B cell (primary cell): ENCODE data around the gene IL17F. TPM values are rescaled to one million over a fixed set of nuclear protein-coding genes. Genes with fewer than 3 reads are reported as not detected.

Source experiments
- ATAC-seq: fragments of 200-7000 bp; cut with Tn5 transposase; one replicate; pipeline ENCODE4 v1.10.0; 2021; ENCODE audit warnings: low read depth, mild to moderate bottlenecking, moderate number of reproducible peaks, moderate library complexity
- CTCF ChIA-PET: fragments of 350-600 bp; sonication (Branson Sonifier 250); formaldehyde crosslinking; loops from one replicate; lab custom pipeline; 2021; ENCODE audit warnings: antibody characterized with exemption, inconsistent platforms; lab: Charles Lee
- POLR2A ChIA-PET: fragments of 350-600 bp; sonication (Branson Sonifier 250); formaldehyde crosslinking; loops from one replicate; lab custom pipeline; 2021; ENCODE audit warnings: antibody characterized with exemption; lab: Charles Lee
- DNase-seq: peaks from one replicate; pipeline ENCODE4 v3.0.0; 2013
- H2AFZ ChIP-seq: 2 replicates; pipeline ENCODE4 v1.6.1; 2012; ENCODE audit warnings: mild to moderate bottlenecking, low read depth, low read length; ENCODE audit not compliant: insufficient read depth, poor library complexity, severe bottlenecking
- H3K27ac ChIP-seq, 2 donors: 1 replicate in 1 of 2; 2 replicates in 1 of 2; pipeline ENCODE4 v1.5.1; 2012 to 2013; ENCODE audit warnings: low read length in 2 of 2, mild to moderate bottlenecking in 2 of 2, moderate library complexity in 1 of 2
- H3K27me3 ChIP-seq, 4 experiments: fragments of 200-600 bp in 1 of 4; sonication (generic) in 1 of 4; replicated peaks in 1 of 4; 1 replicate in 2 of 4; 2 replicates in 2 of 4; pipeline versions ENCODE4 v1.6.1 to v1.7.0; 2013 to 2016; ENCODE audit warnings: low read length in 3 of 4, mild to moderate bottlenecking in 2 of 4, mixed read lengths in 1 of 4, moderate library complexity in 1 of 4; ENCODE audit not compliant: insufficient read depth in 4 of 4, control insufficient read depth in 3 of 4; ENCODE audit errors: control extremely low read depth in 1 of 4
- H3K36me3 ChIP-seq, 2 experiments: replicated peaks in 1 of 2; 1 replicate in 1 of 2; 2 replicates in 1 of 2; pipeline versions ENCODE4 v1.6.1 to v1.7.1; 2013; ENCODE audit warnings: low read length in 1 of 2; ENCODE audit not compliant: insufficient read depth in 2 of 2, control insufficient read depth in 1 of 2; ENCODE audit errors: control extremely low read depth in 1 of 2, extremely low read depth in 1 of 2
- H3K4me1 ChIP-seq, 2 donors: fragments of 200-600 bp in 1 of 2; sonication (generic) in 1 of 2; 1 replicate in 1 of 2; 2 replicates in 1 of 2; pipeline versions ENCODE4 v1.5.1 to v1.6.1; 2013 to 2017; ENCODE audit warnings: low read length in 2 of 2; ENCODE audit not compliant: control insufficient read depth in 2 of 2, insufficient read depth in 2 of 2
- H3K4me2 ChIP-seq: replicated peaks from 2 replicates; pipeline ENCODE3; 2012; ENCODE audit warnings: mild to moderate bottlenecking, low read depth, low read length; ENCODE audit not compliant: poor library complexity, severe bottlenecking
- H3K4me3 ChIP-seq, 5 experiments: fragments of 200-600 bp in 1 of 5; sonication (generic) in 1 of 5; 1 replicate in 3 of 5; 2 replicates in 2 of 5; pipeline versions ENCODE4 v1.5.1 to v1.7.0; 2011 to 2016; ENCODE audit warnings: low read length in 4 of 5, mild to moderate bottlenecking in 4 of 5, low read depth in 2 of 5, control low read depth in 1 of 5, moderate library complexity in 1 of 5; ENCODE audit not compliant: insufficient read depth in 1 of 5; ENCODE audit errors: control extremely low read depth in 1 of 5, extremely low read depth in 1 of 5
- H3K79me2 ChIP-seq: fragments of 200-600 bp; sonication (generic); one replicate; pipeline ENCODE4 v1.6.0; 2016; ENCODE audit warnings: low read length; ENCODE audit not compliant: control insufficient read depth, insufficient read depth
- H3K9ac ChIP-seq: fragments of 200-600 bp; sonication (generic); 2 replicates; pipeline ENCODE4 v1.6.1; 2017; ENCODE audit warnings: mild to moderate bottlenecking, low read length, moderate library complexity
- H3K9me3 ChIP-seq, 3 donors: one replicate each; pipeline versions ENCODE4 v1.6.1 to v1.7.1; 2013; ENCODE audit warnings: low read length in 2 of 3; ENCODE audit not compliant: control insufficient read depth in 2 of 3, insufficient read depth in 1 of 3; ENCODE audit errors: control extremely low read depth in 1 of 3
- H4K20me1 ChIP-seq: 2 replicates; pipeline ENCODE4 v1.6.0; 2012; ENCODE audit warnings: mild to moderate bottlenecking, low read length; ENCODE audit not compliant: insufficient read depth, control insufficient read depth, poor library complexity, severe bottlenecking
- H3K27ac Mint-ChIP-seq: one replicate; pipeline ENCODE4 v1.8.0; 2021; ENCODE audit warnings: mixed read lengths
- H3K27me3 Mint-ChIP-seq: one replicate; pipeline ENCODE4 v1.8.0; 2021; ENCODE audit warnings: mixed read lengths
- H3K4me1 Mint-ChIP-seq: one replicate; pipeline ENCODE4 v1.8.0; 2021; ENCODE audit warnings: mixed read lengths
- H3K4me3 Mint-ChIP-seq: one replicate; pipeline ENCODE4 v1.8.0; 2021; ENCODE audit warnings: mixed read lengths
- H3K9me3 Mint-ChIP-seq: one replicate; pipeline ENCODE4 v1.8.0; 2022; ENCODE audit warnings: mixed read lengths; ENCODE audit not compliant: insufficient read depth
- CTCF ChIP-seq: fragments of 200-600 bp; IDR thresholded peaks from one replicate; pipeline ENCODE4 v1.8.0; 2022; ENCODE audit warnings: antibody characterized with exemption, mild to moderate bottlenecking
- EZH2 ChIP-seq: IDR thresholded peaks from 2 replicates; pipeline ENCODE4 v1.6.1; 2012; ENCODE audit warnings: borderline replicate concordance, low read depth, mild to moderate bottlenecking, moderate library complexity, low read length; ENCODE audit not compliant: insufficient read depth, poor library complexity, severe bottlenecking
- WGBS: methylation state at CpG from one replicate; pipeline ENCODE4 v1.1.5; 2013; ENCODE audit warnings: missing lambda C conversion rate; ENCODE audit not compliant: insufficient coverage; 5-methylcytosine and 5-hydroxymethylcytosine counted together
- intact Hi-C: fragments of 100-400 bp; cut with micrococcal nuclease; formaldehyde crosslinking; loops from one replicate; pipeline ENCODE4 v1.10.0; 2022
- polyA plus RNA-seq: library from polyadenylated mRNA; depleted of rRNA; stranded (reverse); fragments of >200 nt; gene quantifications from 2 replicates; pipeline ENCODE4 v1.2.3, GENCODE V29; 2012
- total RNA-seq, 2 donors: library from RNA; stranded (reverse); fragments of 120-200 nt in 1 of 2; gene quantifications; 1 replicate in 1 of 2; 2 replicates in 1 of 2; pipeline versions ENCODE4 v1.2.3 to v1.2.4, GENCODE V29; 2013 to 2022

The IL17F gene
- total and polyA plus RNA-seq, 2 donors (not counting 1 experiment from before 2014, with no cell fraction given): not detected

DNA sequence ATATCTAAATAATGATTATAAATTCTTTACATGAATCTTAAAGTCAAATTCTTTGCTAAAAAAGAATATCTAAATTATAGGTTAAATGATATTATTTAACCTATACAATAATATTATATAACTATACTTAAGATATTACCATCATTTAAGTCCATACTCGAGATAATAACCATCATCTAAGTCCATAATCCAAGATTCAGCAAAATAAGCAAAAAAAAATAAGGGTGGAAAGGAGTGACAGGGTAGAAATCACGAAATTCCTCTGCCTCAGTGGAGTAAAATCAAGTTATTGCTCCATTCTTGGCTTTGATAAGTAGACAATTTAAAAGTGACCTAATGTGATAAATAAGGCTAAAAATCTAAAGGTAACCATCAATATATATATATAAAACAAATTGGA is 48.4 kb downstream of the IL17F start:
- H3K4me2 ChIP-seq: no peak overlapping the region
- H2AFZ ChIP-seq: no peak overlapping the region
- H3K9ac ChIP-seq: no peak overlapping the region
- WGBS: no CpG with 5 or more reads among the region's 2 CpGs
- no peak overlapping the region for H3K27ac ChIP-seq
- no peak for TF ChIP-seq EZH2
- no peak for TF ChIP-seq CTCF
- no peak overlapping the region for H3K4me3 ChIP-seq
- H3K9me3 ChIP-seq: peaks cover 0 to 7% (median 7%) of the 10 kb centered on the region in 3 donors
- H4K20me1 ChIP-seq: no peaks in the 10 kb centered on the region
- H3K27ac Mint-ChIP-seq: no peak overlapping the region
- no peaks in the 10 kb centered on the region for H3K79me2 ChIP-seq
- peaks cover 0 to 3% (median 0%) of the 10 kb centered on the region in 4 experiments for H3K27me3 ChIP-seq
- H3K4me1 ChIP-seq: no peaks in the 10 kb centered on the region
- H3K27me3 Mint-ChIP-seq: peaks cover 23% of the 10 kb centered on the region
- ATAC-seq (no peak), DNase-seq (no peak)
- CTCF ChIA-PET: no interaction called here
- H3K4me3 Mint-ChIP-seq: no peak overlapping the region
- H3K36me3 ChIP-seq: no peaks in the 10 kb centered on the region
- peaks cover 12% of the 10 kb centered on the region for H3K9me3 Mint-ChIP-seq
- intact Hi-C loops: no loop called here
- no peaks in the 10 kb centered on the region for H3K4me1 Mint-ChIP-seq
- POLR2A ChIA-PET: no interaction called here

- ATAC-seq: no peak
- H3K9me3 Mint-ChIP-seq: no peaks in the 10 kb centered on the region
These were observed 52.5 kb downstream of the IL17F start for GRCh38 chr6:52191824-52192223.

More at GRCh38 chr6:52191824-52192223, 52.5 kb downstream of the IL17F start:
- intact Hi-C loops: no loop called here
- H3K9me3 ChIP-seq: no peaks in the 10 kb centered on the region
- no peaks in the 10 kb centered on the region for H3K79me2 ChIP-seq
- H4K20me1 ChIP-seq: no peaks in the 10 kb centered on the region
- Mint-ChIP-seq H3K27ac (no peak overlapping the region), H3K4me3 (no peak overlapping the region), H3K4me1 (no peaks in the 10 kb centered on the region), H3K27me3 (peaks cover 26% of the 10 kb centered on the region)
- H3K27me3 ChIP-seq: peaks cover 0 to 3% (median 0%) of the 10 kb centered on the region in 4 experiments
- H3K4me2 ChIP-seq: no peak overlapping the region
- ChIA-PET CTCF (no interaction called here), POLR2A (no interaction called here)
- WGBS: 62% methylated on average over 3 of the region's 3 CpGs
- H2AFZ ChIP-seq: no peak overlapping the region
- TF ChIP-seq EZH2 (no peak), CTCF (no peak)
- no peak for DNase-seq
- H3K36me3 ChIP-seq: no peaks in the 10 kb centered on the region
- no peak overlapping the region for H3K4me3 ChIP-seq
- H3K4me1 ChIP-seq: no peaks in the 10 kb centered on the region
- H3K27ac ChIP-seq: no peak overlapping the region
- no peak overlapping the region for H3K9ac ChIP-seq
